Fibroblast of lung (primary cell): Measurements from ENCODE around the gene SHISA9. TPM values are rescaled to one million over a fixed set of nuclear protein-coding genes. Genes with fewer than 3 reads are reported as not detected.

Experiments
- DNase-seq, 2 donors: peaks; one replicate each; pipeline versions ENCODE4 v3.0.0 to v3.0.0-alpha.2; 2010; ENCODE audit warnings: low read depth in 2 of 2
- H2AFZ ChIP-seq: 2 replicates; pipeline ENCODE4 v1.5.1; 2012; ENCODE audit warnings: low read length, control low read depth, inconsistent platforms
- H3K27ac ChIP-seq: 2 replicates; pipeline ENCODE4 v1.5.1; 2011; ENCODE audit warnings: low read length, control low read depth; ENCODE audit not compliant: insufficient read depth
- H3K27me3 ChIP-seq: 2 replicates; pipeline ENCODE4 v1.5.1; 2011; ENCODE audit warnings: mild to moderate bottlenecking, low read length; ENCODE audit not compliant: control insufficient read depth, insufficient read depth
- H3K36me3 ChIP-seq: 2 replicates; pipeline ENCODE4 v1.5.1; 2011; ENCODE audit warnings: low read length; ENCODE audit not compliant: control insufficient read depth, insufficient read depth
- H3K4me1 ChIP-seq: 2 replicates; pipeline ENCODE4 v1.5.1; 2011; ENCODE audit warnings: low read length; ENCODE audit not compliant: control insufficient read depth, insufficient read depth; ENCODE audit errors: extremely low read depth
- H3K4me2 ChIP-seq: 2 replicates; pipeline ENCODE4 v1.5.1; 2011; ENCODE audit warnings: low read length, control low read depth; ENCODE audit not compliant: insufficient read depth; ENCODE audit errors: extremely low read depth
- H3K4me3 ChIP-seq, 4 experiments: fragments of 200-600 bp in 1 of 4; sonication (generic) in 1 of 4; replicated peaks in 1 of 4; 2 replicates each; pipeline ENCODE4 v1.5.1; 2011 to 2016; ENCODE audit warnings: low read length in 4 of 4, low read depth in 3 of 4, mild to moderate bottlenecking in 3 of 4, control low read depth in 2 of 4, inconsistent platforms in 1 of 4, mixed read lengths in 1 of 4; ENCODE audit not compliant: insufficient read depth in 1 of 4; ENCODE audit errors: control extremely low read depth in 1 of 4
- H3K79me2 ChIP-seq: 2 replicates; pipeline ENCODE4 v1.5.1; 2012; ENCODE audit warnings: mild to moderate bottlenecking, low read length, inconsistent platforms; ENCODE audit not compliant: control insufficient read depth, insufficient read depth
- H3K9ac ChIP-seq: 2 replicates; pipeline ENCODE4 v1.5.1; 2011; ENCODE audit warnings: mild to moderate bottlenecking, low read length, control low read depth; ENCODE audit not compliant: insufficient read depth
- H3K9me3 ChIP-seq: 2 replicates; pipeline ENCODE4 v1.5.1; 2012; ENCODE audit warnings: low read depth, low read length; ENCODE audit not compliant: control insufficient read depth, insufficient read depth
- H4K20me1 ChIP-seq: 2 replicates; pipeline ENCODE4 v1.5.1; 2011; ENCODE audit warnings: low read length; ENCODE audit not compliant: control insufficient read depth, insufficient read depth; ENCODE audit errors: extremely low read depth
- EZH2 ChIP-seq: IDR thresholded peaks from 2 replicates; pipeline ENCODE4 v1.5.1; 2012; ENCODE audit warnings: low read length, control low read depth, mild to moderate bottlenecking; ENCODE audit errors: missing control alignments
- polyA plus RNA-seq, 2 donors: library from polyadenylated mRNA; depleted of rRNA in 1 of 2; stranded (reverse) in 1 of 2; unstranded in 1 of 2; fragments of >200 nt; gene quantifications; 2 replicates each; pipeline ENCODE4 v1.2.1, GENCODE V29; 2011 to 2012; ENCODE audit warnings: missing spikeins in 1 of 2
- total RNA-seq: library from RNA; depleted of rRNA; stranded (reverse); fragments of >200 nt; gene quantifications from 2 replicates; pipeline ENCODE4 v1.2.1, GENCODE V29; 2014
- TF ChIP-seq, protein P1 (sequence below), 2 donors: IDR thresholded peaks in 1 of 2; conservative IDR thresholded peaks in 1 of 2; 1 replicate in 1 of 2; 2 replicates in 1 of 2; pipeline ENCODE4 v1.5.1; 2011 to 2012; ENCODE audit warnings: low read length in 2 of 2, control low read depth in 1 of 2, inconsistent platforms in 1 of 2, low read depth in 1 of 2, mild to moderate bottlenecking in 1 of 2

The SHISA9 gene
- total and polyA plus RNA-seq, 2 donors (not counting 1 experiment from before 2014, with no cell fraction given) = not detected

DNA sequence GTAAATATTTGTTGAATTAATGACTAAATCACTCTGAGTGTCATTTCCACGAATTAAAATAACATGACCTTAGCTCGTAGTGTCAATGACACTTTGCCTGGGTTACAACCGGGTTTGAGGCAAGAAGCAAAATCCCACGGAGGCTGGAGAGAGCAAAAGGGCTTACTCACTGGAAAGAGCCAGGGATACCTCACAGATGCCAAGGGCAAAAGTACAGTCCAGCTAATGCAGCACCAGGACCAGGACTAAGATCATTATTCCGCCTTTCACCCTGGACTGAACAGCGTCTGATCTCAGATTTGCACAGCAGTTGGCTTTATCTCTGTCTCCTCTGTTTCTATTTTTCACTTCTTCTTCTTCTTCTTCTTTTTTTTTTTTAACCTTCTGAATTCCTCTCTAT, 175.5 kb downstream of the SHISA9 start:
- no peak overlapping the region for H3K4me2 ChIP-seq
- H3K27ac ChIP-seq = no peak overlapping the region
- no peaks in the 10 kb centered on the region for H3K4me1 ChIP-seq
- H3K9me3 ChIP-seq = no peaks in the 10 kb centered on the region
- no peaks in the 10 kb centered on the region for H4K20me1 ChIP-seq
- no peak overlapping the region for H3K4me3 ChIP-seq
- no peak overlapping the region for H3K9ac ChIP-seq
- H3K27me3 ChIP-seq = no peaks in the 10 kb centered on the region
- TF ChIP-seq, protein P1, sequence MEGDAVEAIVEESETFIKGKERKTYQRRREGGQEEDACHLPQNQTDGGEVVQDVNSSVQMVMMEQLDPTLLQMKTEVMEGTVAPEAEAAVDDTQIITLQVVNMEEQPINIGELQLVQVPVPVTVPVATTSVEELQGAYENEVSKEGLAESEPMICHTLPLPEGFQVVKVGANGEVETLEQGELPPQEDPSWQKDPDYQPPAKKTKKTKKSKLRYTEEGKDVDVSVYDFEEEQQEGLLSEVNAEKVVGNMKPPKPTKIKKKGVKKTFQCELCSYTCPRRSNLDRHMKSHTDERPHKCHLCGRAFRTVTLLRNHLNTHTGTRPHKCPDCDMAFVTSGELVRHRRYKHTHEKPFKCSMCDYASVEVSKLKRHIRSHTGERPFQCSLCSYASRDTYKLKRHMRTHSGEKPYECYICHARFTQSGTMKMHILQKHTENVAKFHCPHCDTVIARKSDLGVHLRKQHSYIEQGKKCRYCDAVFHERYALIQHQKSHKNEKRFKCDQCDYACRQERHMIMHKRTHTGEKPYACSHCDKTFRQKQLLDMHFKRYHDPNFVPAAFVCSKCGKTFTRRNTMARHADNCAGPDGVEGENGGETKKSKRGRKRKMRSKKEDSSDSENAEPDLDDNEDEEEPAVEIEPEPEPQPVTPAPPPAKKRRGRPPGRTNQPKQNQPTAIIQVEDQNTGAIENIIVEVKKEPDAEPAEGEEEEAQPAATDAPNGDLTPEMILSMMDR (conservative IDR thresholded peaks at IDR 0.05 in 1 of 2, IDR thresholded peaks at IDR 0.05 in 1 of 2; ENCODE audit: low read depth in 1 of 2, low read length in 2 of 2) = no peak
- no peak for TF ChIP-seq EZH2
- no peaks in the 10 kb centered on the region for H3K36me3 ChIP-seq
- H2AFZ ChIP-seq = no peak overlapping the region
- DNase-seq = no peak
- H3K79me2 ChIP-seq = no peaks in the 10 kb centered on the region

DNA sequence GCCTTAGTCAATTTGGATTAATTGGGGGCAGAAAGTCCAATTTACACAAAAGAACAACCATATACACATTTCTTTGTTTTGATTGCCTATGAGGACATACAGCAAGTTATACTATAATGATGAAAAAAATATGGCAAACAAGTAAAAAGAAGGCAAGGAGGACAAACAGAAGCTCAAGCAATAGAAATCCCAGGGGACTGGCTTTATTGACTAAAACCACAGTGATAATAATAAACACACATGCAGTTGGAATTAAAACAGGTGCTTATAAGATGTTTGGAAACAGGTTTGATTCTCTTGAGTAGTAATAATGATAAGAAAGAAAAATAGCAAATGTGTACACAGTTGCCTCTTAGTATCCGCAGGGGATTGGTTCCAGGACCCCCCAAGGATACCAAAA, 176.4 kb downstream of the SHISA9 start:
- no peak for DNase-seq
- no peak overlapping the region for H3K4me2 ChIP-seq
- H3K4me1 ChIP-seq = no peaks in the 10 kb centered on the region

DNA sequence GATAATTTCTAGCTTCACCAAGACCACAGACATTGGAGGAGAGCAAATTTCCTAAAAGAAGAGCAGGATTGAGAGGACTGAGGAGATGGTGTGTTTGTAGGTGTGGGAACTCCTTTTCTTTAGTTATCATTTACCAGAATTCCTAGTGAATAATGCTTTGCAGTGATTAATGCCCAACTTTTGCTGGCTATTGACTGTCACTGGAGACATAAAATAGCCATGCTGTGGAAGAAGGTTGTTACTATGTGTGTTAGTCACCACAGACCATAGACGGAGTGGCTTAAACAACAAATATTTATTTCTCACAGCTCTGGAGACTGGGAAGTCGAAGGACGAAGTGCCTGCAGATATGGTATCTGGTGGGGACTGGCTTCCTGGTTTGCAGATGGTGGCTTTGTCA, 179.1 kb downstream of the SHISA9 start:
- Histone ChIP-seq H3K9me3 (no peaks in the 10 kb centered on the region), H3K9ac (no peak overlapping the region), H3K79me2 (no peaks in the 10 kb centered on the region), H3K4me2 (no peak overlapping the region), H3K4me3 (no peak overlapping the region), H3K4me1 (no peaks in the 10 kb centered on the region), H4K20me1 (no peaks in the 10 kb centered on the region), H3K36me3 (no peaks in the 10 kb centered on the region), H3K27me3 (no peaks in the 10 kb centered on the region), H3K27ac (no peak overlapping the region), H2AFZ (no peak overlapping the region)
- no peak for TF ChIP-seq EZH2
- TF ChIP-seq, protein P1 (conservative IDR thresholded peaks at IDR 0.05 in 1 of 2, IDR thresholded peaks at IDR 0.05 in 1 of 2; ENCODE audit: low read depth in 1 of 2, low read length in 2 of 2) = no peak
- DNase-seq = no peak

More for the DNA sequence above, 176.4 kb downstream of the SHISA9 start:
- H3K36me3 ChIP-seq = no peaks in the 10 kb centered on the region
- H3K4me3 ChIP-seq = no peak overlapping the region
- H3K79me2 ChIP-seq = no peaks in the 10 kb centered on the region
- TF ChIP-seq EZH2 = no peak
- TF ChIP-seq, protein P1 (conservative IDR thresholded peaks at IDR 0.05 in 1 of 2, IDR thresholded peaks at IDR 0.05 in 1 of 2; ENCODE audit: low read depth in 1 of 2, low read length in 2 of 2) = no peak
- no peaks in the 10 kb centered on the region for H4K20me1 ChIP-seq
- H3K27me3 ChIP-seq = no peaks in the 10 kb centered on the region
- H3K27ac ChIP-seq = no peak overlapping the region
- H3K9ac ChIP-seq = no peak overlapping the region
- H3K9me3 ChIP-seq = no peaks in the 10 kb centered on the region
- H2AFZ ChIP-seq = no peak overlapping the region
